Measurements from ENCODE around the gene CCDC15. TPM values are rescaled to one million over a fixed set of nuclear protein-coding genes. Genes with fewer than 3 reads are reported as not detected.
"Not testable (repeated sequence)": the region's sequence is repeated elsewhere in the genome, so short reads cannot be mapped to it uniquely, and the experiment has no call there.

The CCDC15 gene
- total RNA-seq, 1 experiment from 2014 or later = 2.8 TPM

GRCh38 chr11:124961972-124962609 is 8.1 kb downstream of the CCDC15 start:
- H3K27me3 ChIP-seq (ENCODE audit: insufficient read depth, low read length) = no peaks in the 10 kb centered on the region
- no peak overlapping the region for H3K27ac Mint-ChIP-seq
- H3K79me1 ChIP-seq (ENCODE audit: insufficient read depth, low read depth, low read length, poor library complexity, severe bottlenecking) = no peaks in the 10 kb centered on the region
- no peaks in the 10 kb centered on the region for H4K20me1 ChIP-seq (ENCODE audit: control insufficient read depth, insufficient read depth, insufficient read length)
- H3K18ac ChIP-seq (ENCODE audit: insufficient read length, low read depth, low read length) = no peak overlapping the region
- no peak overlapping the region for H2BK5ac ChIP-seq (ENCODE audit: insufficient read length, low read length)
- H2BK15ac ChIP-seq (ENCODE audit: low read depth, low read length) = no peak overlapping the region
- H4K5ac ChIP-seq (ENCODE audit: insufficient read length, low read depth, low read length) = no peak overlapping the region
- no peaks in the 10 kb centered on the region for H3K23me2 ChIP-seq (ENCODE audit: insufficient read length, low read depth, low read length, poor library complexity, severe bottlenecking)
- no peak overlapping the region for H4K91ac ChIP-seq (ENCODE audit: insufficient read length, low read depth, low read length)
- no peak overlapping the region for H3K4ac ChIP-seq (ENCODE audit: low read depth, low read length)
- H3K9me3 ChIP-seq (ENCODE audit: control insufficient read depth, low read depth, low read length) = no peaks in the 10 kb centered on the region
- H3K27me3 Mint-ChIP-seq (ENCODE audit: low read depth) = peaks cover 13% of the 10 kb centered on the region; the same call in 1 of the 2 replicates
- no peak overlapping the region for H2AK5ac ChIP-seq (ENCODE audit: insufficient read length, low read length)
- H3K4me3 Mint-ChIP-seq = no peak overlapping the region
- no peak overlapping the region for H3K9ac ChIP-seq (ENCODE audit: extremely low read depth, insufficient read length, low read length)
- no peaks in the 10 kb centered on the region for H3K4me1 Mint-ChIP-seq
- peak; percentile 77 for TF ChIP-seq CTCF (conservative IDR thresholded peaks at IDR 0.05)
- H3K23ac ChIP-seq (ENCODE audit: insufficient read length, low read depth, low read length) = no peak overlapping the region
- no peak overlapping the region for H3K27ac ChIP-seq (ENCODE audit: insufficient read length, low read depth, low read length)
- no peak overlapping the region for H2BK20ac ChIP-seq (ENCODE audit: low read depth, low read length, poor library complexity, severe bottlenecking)
- peaks cover 0 to 2% of the 10 kb centered on the region in 2 experiments; a peak in 2 of 5 replicates for H3K9me3 Mint-ChIP-seq
- 100% methylated on average over 1 of the region's 5 CpGs for WGBS (ENCODE audit: extremely low coverage, insufficient read length, low lambda C conversion rate)
- no peaks in the 10 kb centered on the region for H3K4me1 ChIP-seq (ENCODE audit: insufficient read depth, low read length)
- H3K56ac ChIP-seq (ENCODE audit: insufficient read length, low read depth, low read length) = no peak overlapping the region
- no peaks in the 10 kb centered on the region for H3K79me2 ChIP-seq (ENCODE audit: insufficient read depth, low read length)
- H4K8ac ChIP-seq (replicated peaks; ENCODE audit: insufficient read length, low read depth, low read length) = no peak overlapping the region
- no peak overlapping the region for H2BK12ac ChIP-seq (ENCODE audit: insufficient read length, low read depth, low read length)
- no peak overlapping the region for H3T11ph ChIP-seq (ENCODE audit: low read length)
- H2AFZ ChIP-seq (ENCODE audit: low read length) = no peak overlapping the region
- DNase-seq = no peak
- no peaks in the 10 kb centered on the region for H3K36me3 Mint-ChIP-seq (ENCODE audit: insufficient read depth in 1 of 3, low read depth in 3 of 3)
- no peak overlapping the region for H2BK120ac ChIP-seq (ENCODE audit: low read depth, low read length, poor library complexity, severe bottlenecking)
- H3K14ac ChIP-seq (ENCODE audit: insufficient read depth, low read length) = no peak overlapping the region
- no peak overlapping the region for H3K4me2 ChIP-seq (ENCODE audit: insufficient read depth, insufficient read length, low read length)

DNA sequence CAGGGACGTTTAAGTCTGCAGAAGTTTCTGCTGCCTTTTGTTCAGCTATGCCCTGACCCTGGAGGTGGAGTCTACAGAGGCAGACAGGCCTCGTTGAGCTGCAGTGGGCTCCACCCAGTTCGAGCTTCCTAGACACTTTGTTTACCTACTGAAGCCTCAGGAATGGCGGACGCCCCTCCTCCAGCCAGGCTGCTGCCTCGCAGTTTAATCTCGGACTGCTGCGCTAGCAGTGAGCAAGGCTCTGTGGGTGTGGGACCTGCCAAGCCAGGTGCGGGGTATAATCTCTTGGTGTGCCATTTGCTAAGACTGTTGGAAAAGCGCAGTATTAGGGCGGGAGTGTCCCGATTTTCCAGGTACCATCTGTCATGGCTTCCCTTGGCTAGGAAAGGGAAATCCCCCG is 14.2 kb downstream of the CCDC15 start:
- not testable (repeated sequence) for H3K9ac ChIP-seq (ENCODE audit: extremely low read depth, insufficient read length, low read length); H2BK5ac ChIP-seq (ENCODE audit: insufficient read length, low read length); H3K56ac ChIP-seq (ENCODE audit: insufficient read length, low read depth, low read length); H3K9me3 ChIP-seq (ENCODE audit: control insufficient read depth, low read depth, low read length); H3K79me2 ChIP-seq (ENCODE audit: insufficient read depth, low read length); H4K91ac ChIP-seq (ENCODE audit: insufficient read length, low read depth, low read length); H2BK20ac ChIP-seq (ENCODE audit: low read depth, low read length, poor library complexity, severe bottlenecking); H4K5ac ChIP-seq (ENCODE audit: insufficient read length, low read depth, low read length); H3K36me3 Mint-ChIP-seq (ENCODE audit: insufficient read depth in 1 of 3, low read depth in 3 of 3); H3K27ac Mint-ChIP-seq; H2BK120ac ChIP-seq (ENCODE audit: low read depth, low read length, poor library complexity, severe bottlenecking); H3T11ph ChIP-seq (ENCODE audit: low read length); H4K8ac ChIP-seq (replicated peaks; ENCODE audit: insufficient read length, low read depth, low read length); H3K4ac ChIP-seq (ENCODE audit: low read depth, low read length); H3K18ac ChIP-seq (ENCODE audit: insufficient read length, low read depth, low read length); H3K4me1 Mint-ChIP-seq; H4K20me1 ChIP-seq (ENCODE audit: control insufficient read depth, insufficient read depth, insufficient read length); H3K23me2 ChIP-seq (ENCODE audit: insufficient read length, low read depth, low read length, poor library complexity, severe bottlenecking); H3K27me3 ChIP-seq (ENCODE audit: insufficient read depth, low read length); H2BK15ac ChIP-seq (ENCODE audit: low read depth, low read length); H3K79me1 ChIP-seq (ENCODE audit: insufficient read depth, low read depth, low read length, poor library complexity, severe bottlenecking); H2BK12ac ChIP-seq (ENCODE audit: insufficient read length, low read depth, low read length); H3K14ac ChIP-seq (ENCODE audit: insufficient read depth, low read length); H2AK5ac ChIP-seq (ENCODE audit: insufficient read length, low read length); H2AFZ ChIP-seq (ENCODE audit: low read length); H3K23ac ChIP-seq (ENCODE audit: insufficient read length, low read depth, low read length); H3K9me3 Mint-ChIP-seq; H3K4me3 Mint-ChIP-seq; H3K4me2 ChIP-seq (ENCODE audit: insufficient read depth, insufficient read length, low read length); H3K27ac ChIP-seq (ENCODE audit: insufficient read length, low read depth, low read length); DNase-seq; H3K4me1 ChIP-seq (ENCODE audit: insufficient read depth, low read length)
- no CpG with 5 or more reads among the region's 13 CpGs for WGBS (ENCODE audit: extremely low coverage, insufficient read length, low lambda C conversion rate)
- H3K27me3 Mint-ChIP-seq (ENCODE audit: low read depth) = peaks cover 16% of the 10 kb centered on the region; the same call in 1 of the 2 replicates
